HepG2 (cell line): Measurements from ENCODE around the gene STX8. TPM values are rescaled to one million over a fixed set of nuclear protein-coding genes. Genes with fewer than 3 reads are reported as not detected.

Experiments
- ATAC-seq: fragments of 200-7000 bp; cut with Tn5 transposase; 3 replicates; pipeline ENCODE4 v1.9.1; 2020; ENCODE audit warnings: mild to moderate bottlenecking, moderate library complexity
- BruUV-seq: library from RNA; stranded (reverse); fragments of 400-500 nt; replicated peaks from 2 replicates; lab custom pipeline; 2021; lab: Mats Ljungman, UMichigan
- CTCF ChIA-PET: fragments of 300-600 bp; formaldehyde crosslinking; extraction: SDS; loops from one replicate; lab custom pipeline; 2021; ENCODE audit warnings: low total read pairs, inconsistent platforms, low intra/inter-chr PET ratio; lab: Yijun Ruan, JAX
- POLR2A ChIA-PET: fragments of 350-600 bp; sonication (Branson Sonifier 250); formaldehyde crosslinking; loops from one replicate; lab custom pipeline; 2020; ENCODE audit warnings: antibody characterized with exemption, inconsistent platforms; lab: Yijun Ruan, JAX
- DNase-seq: peaks from one replicate; pipeline ENCODE4 v3.0.0-alpha.2; 2015; ENCODE audit warnings: low spot score
- FAIRE-seq: peaks from 3 replicates; lab custom pipeline; 2011; peaks lifted over from hg19 to GRCh38; lab: Jason Lieb, UNC
- H2AFZ ChIP-seq: one replicate; pipeline ENCODE4 v1.6.1; 2011; ENCODE audit warnings: low read length, inconsistent platforms
- H3K27ac ChIP-seq: fragments of 300-600 bp; 3 replicates; pipeline ENCODE4 v1.8.0; 2011; ENCODE audit warnings: mixed run types, mild to moderate bottlenecking, mixed read lengths, low read length, inconsistent platforms; ENCODE audit not compliant: insufficient read depth; ENCODE audit errors: extremely low read length
- H3K27me3 ChIP-seq, 2 experiments: fragments of 200-600 bp in 1 of 2; 2 replicates in 1 of 2; 3 replicates in 1 of 2; pipeline versions ENCODE4 v1.6.0 to v1.8.0; 2011; ENCODE audit warnings: low read length in 2 of 2, mild to moderate bottlenecking in 2 of 2, moderate library complexity in 2 of 2, inconsistent platforms in 1 of 2; ENCODE audit not compliant: insufficient read depth in 2 of 2, control insufficient read depth in 1 of 2
- H3K36me3 ChIP-seq, 2 experiments: fragments of 200-600 bp in 1 of 2; replicated peaks in 1 of 2; 2 replicates in 1 of 2; 3 replicates in 1 of 2; pipeline versions ENCODE4 v1.5.1 to v1.8.0; 2011; ENCODE audit warnings: low read length in 2 of 2, inconsistent platforms in 1 of 2; ENCODE audit not compliant: insufficient read depth in 2 of 2, control insufficient read depth in 1 of 2
- H3K4me1 ChIP-seq: 2 replicates; pipeline ENCODE4 v1.5.1; 2012; ENCODE audit warnings: low read length, inconsistent platforms; ENCODE audit not compliant: insufficient read depth
- H3K4me2 ChIP-seq: 2 replicates; pipeline ENCODE4 v1.6.0; 2011; ENCODE audit warnings: low read depth, low read length, inconsistent platforms
- H3K4me3 ChIP-seq, 3 experiments: fragments of 200-600 bp in 1 of 3; sonication (generic), shearing (Covaris generic) in 1 of 3; replicated peaks in 1 of 3; 2 replicates each; pipeline ENCODE4 v1.5.1; 2011 to 2016; ENCODE audit warnings: low read length in 3 of 3, inconsistent platforms in 2 of 3, low read depth in 2 of 3, mild to moderate bottlenecking in 2 of 3, control low read depth in 1 of 3, mixed read lengths in 1 of 3; ENCODE audit not compliant: insufficient read depth in 1 of 3
- H3K79me2 ChIP-seq: one replicate; pipeline ENCODE4 v1.6.1; 2011; ENCODE audit warnings: low read length, inconsistent platforms; ENCODE audit not compliant: insufficient read depth
- H3K9ac ChIP-seq: 2 replicates; pipeline ENCODE4 v1.6.0; 2011; ENCODE audit warnings: mild to moderate bottlenecking, low read depth, low read length, inconsistent platforms; ENCODE audit not compliant: insufficient read depth
- H3K9me3 ChIP-seq: 2 replicates; pipeline ENCODE4 v1.5.1; 2012; ENCODE audit warnings: mild to moderate bottlenecking, low read length
- H4K20me1 ChIP-seq: 2 replicates; pipeline ENCODE4 v1.6.0; 2011; ENCODE audit warnings: inconsistent platforms, mild to moderate bottlenecking, low read length, moderate library complexity; ENCODE audit not compliant: insufficient read depth
- CENPT ChIP-seq: sonication (generic); formaldehyde crosslinking; IDR thresholded peaks from 2 replicates; pipeline ENCODE4 v1.8.0; 2022; ENCODE audit warnings: low read depth, mild to moderate bottlenecking, moderate library complexity, missing genetic modification reagents
- DNMT1 ChIP-seq: sonication (generic); formaldehyde crosslinking; IDR thresholded peaks from 2 replicates; pipeline ENCODE4 v1.5.1; 2020; ENCODE audit warnings: mild to moderate bottlenecking, missing genetic modification reagents
- GPN1 ChIP-seq: sonication (generic); formaldehyde crosslinking; IDR thresholded peaks from 2 replicates; pipeline ENCODE4 v1.5.1; 2020; ENCODE audit warnings: missing genetic modification reagents, borderline replicate concordance
- HMGXB4 ChIP-seq, 2 experiments: sonication (generic) in 1 of 2; formaldehyde crosslinking in 1 of 2; IDR thresholded peaks; 2 replicates each; pipeline versions ENCODE4 v1.4.0 to v1.6.1; 2018 to 2020; ENCODE audit warnings: missing genetic modification reagents in 2 of 2, borderline replicate concordance in 1 of 2, low read depth in 1 of 2, mild to moderate bottlenecking in 1 of 2, missing biosample characterization in 1 of 2
- KLF15 ChIP-seq: sonication (generic); formaldehyde crosslinking; IDR thresholded peaks from 2 replicates; pipeline ENCODE4 v1.8.1; 2023; ENCODE audit warnings: borderline replicate concordance, mild to moderate bottlenecking, inconsistent platforms, missing genetic modification reagents, mixed read lengths
- MAFK ChIP-seq, 2 experiments: IDR thresholded peaks in 1 of 2; conservative IDR thresholded peaks in 1 of 2; 2 replicates each; pipeline ENCODE4 v1.6.1; 2011; ENCODE audit warnings: improper control_type of control experiment in 2 of 2, low read length in 2 of 2
- MED13 ChIP-seq: sonication (generic); formaldehyde crosslinking; IDR thresholded peaks from 2 replicates; pipeline ENCODE4 v1.5.0; 2020; ENCODE audit warnings: missing genetic modification reagents
- MXD1 ChIP-seq: sonication (generic); formaldehyde crosslinking; IDR thresholded peaks from 2 replicates; pipeline ENCODE4 v1.4.0; 2020; ENCODE audit warnings: mild to moderate bottlenecking, missing genetic modification reagents
- PLRG1 ChIP-seq: fragments of 450-650 bp; conservative IDR thresholded peaks from 2 replicates; pipeline ENCODE4 v1.6.1; 2016
- SMAD1 ChIP-seq: sonication (generic); formaldehyde crosslinking; IDR thresholded peaks from 2 replicates; pipeline ENCODE4 v1.4.0; 2020; ENCODE audit warnings: missing genetic modification reagents, low read depth, mild to moderate bottlenecking, borderline replicate concordance
- SRSF1 ChIP-seq: fragments of 200-400 bp; formaldehyde crosslinking; optimal IDR thresholded peaks from 2 replicates; pipeline ENCODE3; 2017; ENCODE audit warnings: mild to moderate bottlenecking, low read depth, low read length, moderate library complexity
- YY1 ChIP-seq: IDR thresholded peaks from 2 replicates; pipeline ENCODE4 v1.6.1; 2011; ENCODE audit warnings: low read length, low read depth, moderate library complexity, mild to moderate bottlenecking; ENCODE audit not compliant: insufficient read depth, insufficient replicate concordance
- ZBTB1 ChIP-seq: sonication (generic); formaldehyde crosslinking; IDR thresholded peaks from 2 replicates; pipeline ENCODE4 v1.4.0; 2020; ENCODE audit warnings: missing genetic modification reagents, borderline replicate concordance
- ZFP36 ChIP-seq: fragments of 150-350 bp; IDR thresholded peaks from 2 replicates; pipeline ENCODE4 v1.6.1; 2018; ENCODE audit warnings: borderline replicate concordance, low read length, low read depth; ENCODE audit not compliant: partially characterized antibody
- ZNF350 ChIP-seq: sonication (generic); formaldehyde crosslinking; IDR thresholded peaks from 2 replicates; pipeline ENCODE4 v1.4.0; 2020; ENCODE audit warnings: mild to moderate bottlenecking, low read depth, missing genetic modification reagents, borderline replicate concordance
- ZNF558 ChIP-seq: sonication (generic); formaldehyde crosslinking; IDR thresholded peaks from 2 replicates; pipeline ENCODE4 v1.9.0; 2022; ENCODE audit warnings: mild to moderate bottlenecking, missing genetic modification reagents, borderline replicate concordance
- WGBS: methylation state at CpG from one replicate; pipeline ENCODE4 v1.1.6; 2017; ENCODE audit warnings: low lambda C conversion rate; 5-methylcytosine and 5-hydroxymethylcytosine counted together
- in situ Hi-C: cut with HindIII; loops from 2 replicates; pipeline ENCODE4 v1.10.0; 2017; ENCODE audit warnings: low pct_unique_long_range_greater_than_20kb; ENCODE audit not compliant: extremely low pct_ligation_motif_present
- intact Hi-C: fragments of 100-400 bp; cut with micrococcal nuclease; formaldehyde crosslinking; loops from one replicate; pipeline ENCODE4 v1.10.0; 2022; ENCODE audit not compliant: unreplicated experiment
- polyA plus RNA-seq, 8 experiments: library from polyadenylated mRNA; depleted of rRNA in 3 of 8; stranded (reverse) in 7 of 8; unstranded in 1 of 8; fragments of >200 nt; fragmentation: Illumina TruSeq in 4 of 8; extraction: Trizol in 4 of 8; gene quantifications; 2 replicates each; pipeline versions ENCODE4 v1.2.1 to v1.2.3, GENCODE V29; 2011 to 2016; ENCODE audit warnings: low read depth in 4 of 8, missing spikeins in 1 of 8, mixed read lengths in 1 of 8; ENCODE audit not compliant: insufficient read depth in 1 of 8
- total RNA-seq, 5 experiments: library from RNA; depleted of rRNA; stranded (reverse); fragments of >200 nt; fragmentation: Illumina TruSeq; extraction: Trizol; gene quantifications; 2 replicates each; pipeline ENCODE4 v1.2.3, GENCODE V29; 2016; ENCODE audit warnings: low read depth in 1 of 5

STX8 gene
- total and polyA plus RNA-seq, 2 of the 13 experiments (the other 11 are each of a cell fraction or from before 2014, with no cell fraction given): 36.4 to 53.6 TPM

GRCh38 chr17:9519583-9520272, 55.9 kb downstream of the STX8 start:
- POLR2A ChIA-PET: no interaction called here
- ATAC-seq: no peak
- Histone ChIP-seq H3K4me2 (no peak overlapping the region), H3K27ac (no peak overlapping the region), H4K20me1 (no peaks in the 10 kb centered on the region), H3K9ac (no peak overlapping the region), H2AFZ (no peak overlapping the region), H3K79me2 (no peaks in the 10 kb centered on the region), H3K4me1 (no peaks in the 10 kb centered on the region), H3K4me3 (no peak overlapping the region), H3K27me3 (no peaks in the 10 kb centered on the region), H3K36me3 (no peaks in the 10 kb centered on the region), H3K9me3 (no peaks in the 10 kb centered on the region)
- CTCF ChIA-PET: no interaction called here
- no peak for FAIRE-seq
- BruUV-seq: no TSS peak
- DNase-seq: no peak
- intact Hi-C loops: loop anchor here (10.0 kb wide), 1 partner anchor 225 kb away; no protein-coding TSS in a partner anchor
- WGBS: 92% methylated on average over 8 of the region's 9 CpGs
- TF ChIP-seq SMAD1 (CRISPR knock-in tag) (no peak), MAFK (conservative IDR thresholded peaks at IDR 0.05 in 1 of 2, IDR thresholded peaks at IDR 0.05 in 1 of 2; ENCODE audit: low read length in 2 of 2) (no peak)
- in situ Hi-C loops: loop anchor here (10.0 kb wide), 2 partner anchors 115 to 525 kb away; no protein-coding TSS in a partner anchor

GRCh38 chr17:9517396-9517795, 58.2 kb downstream of the STX8 start:
- FAIRE-seq: no peak
- no peak for TF ChIP-seq SRSF1
- TF ChIP-seq MED13 (CRISPR knock-in tag): no peak
- no peak for TF ChIP-seq YY1
- no peak for TF ChIP-seq HMGXB4 (CRISPR knock-in tag; IDR thresholded peaks at IDR 0.05; ENCODE audit: borderline replicate concordance in 1 of 2, low read depth in 1 of 2)
- no peak for TF ChIP-seq ZFP36
- no peak for TF ChIP-seq ZNF350 (CRISPR knock-in tag)
- TF ChIP-seq ZNF558 (CRISPR knock-in tag): no peak
- TF ChIP-seq DNMT1: no peak
- TF ChIP-seq GPN1 (CRISPR knock-in tag): no peak
- no peak for TF ChIP-seq KLF15 (CRISPR knock-in tag)
- no peak for TF ChIP-seq MXD1
- no peak for TF ChIP-seq CENPT (CRISPR knock-in tag)
- TF ChIP-seq PLRG1: no peak
- TF ChIP-seq ZBTB1 (CRISPR knock-in tag): no peak

More at GRCh38 chr17:9517396-9517795, 58.2 kb downstream of the STX8 start:
- no peak overlapping the region for H3K9ac ChIP-seq
- ChIA-PET POLR2A (no interaction called here), CTCF (no interaction called here)
- H3K36me3 ChIP-seq: no peaks in the 10 kb centered on the region
- no peak overlapping the region for H3K4me3 ChIP-seq
- H4K20me1 ChIP-seq: no peaks in the 10 kb centered on the region
- intact Hi-C loops: no loop called here
- H3K4me1 ChIP-seq: no peaks in the 10 kb centered on the region
- H3K4me2 ChIP-seq: no peak overlapping the region
- DNase-seq: no peak
- no TSS peak for BruUV-seq
- in situ Hi-C loops: loop anchor here (10.0 kb wide), 2 partner anchors 113 to 523 kb away; no protein-coding TSS in a partner anchor
- H3K27ac ChIP-seq: no peak overlapping the region
- no peaks in the 10 kb centered on the region for H3K9me3 ChIP-seq
- H3K27me3 ChIP-seq: no peaks in the 10 kb centered on the region
- no peak for ATAC-seq
- H2AFZ ChIP-seq: no peak overlapping the region
- no peaks in the 10 kb centered on the region for H3K79me2 ChIP-seq
- 89% methylated on average over 1 of the region's 1 CpG for WGBS
